ENCODE results near the gene SEPTIN8. TPM values are rescaled to one million over a fixed set of nuclear protein-coding genes. Genes with fewer than 3 reads are reported as not detected.

SEPTIN8 gene
- total RNA-seq, 1 donor from 2014 or later: 30.4 TPM

DNA sequence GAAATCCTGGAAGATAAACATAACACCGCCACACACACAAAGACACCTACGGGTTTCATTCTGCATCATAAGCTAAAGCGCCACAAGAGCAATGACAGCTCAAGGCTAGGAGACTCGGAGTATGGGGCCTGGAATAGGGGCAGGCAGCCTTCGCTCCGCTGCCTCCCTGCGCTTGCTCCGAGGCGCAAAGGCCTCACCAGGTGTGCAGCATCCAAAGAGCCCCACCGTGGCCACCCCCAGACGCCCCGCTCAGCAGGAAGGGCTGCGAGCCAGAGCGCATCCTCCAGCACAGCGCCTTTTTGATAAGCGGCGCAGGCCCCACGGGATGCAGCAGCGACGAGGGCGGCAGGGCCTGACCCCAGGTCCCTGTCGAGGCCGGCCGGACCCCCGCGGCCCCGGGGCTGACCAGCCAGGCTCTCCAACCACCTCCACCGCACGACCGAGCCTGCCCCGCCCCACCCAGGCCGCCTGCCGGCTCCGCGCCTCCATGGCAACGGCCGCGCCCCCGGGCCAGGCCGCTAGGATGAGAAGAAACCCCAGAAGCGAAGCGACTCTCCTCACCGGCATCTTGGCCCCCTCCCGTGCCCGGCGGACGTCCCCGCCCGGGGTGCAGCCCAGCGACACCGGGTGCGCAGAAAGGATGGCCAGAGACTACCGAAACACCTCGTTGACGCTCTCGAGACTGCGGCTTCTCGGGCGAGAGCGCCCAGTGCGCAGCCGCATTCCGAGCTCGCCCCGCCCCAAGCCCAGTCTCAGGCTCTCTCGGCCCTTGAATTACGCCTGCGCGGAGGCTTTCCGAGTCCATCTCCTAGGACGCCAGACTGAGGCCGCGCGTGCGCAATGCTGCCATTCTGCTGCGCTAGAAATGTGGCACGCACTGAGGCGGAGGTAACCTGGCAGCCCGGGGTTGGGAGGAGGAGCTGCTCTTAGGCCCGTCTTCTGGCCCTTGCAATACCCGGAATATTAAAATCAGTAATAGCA is 39.9 kb downstream of the SEPTIN8 start, which contains the start of gene KIF3A:
TSS of gene KIF3A (minus strand) at position 694 of the 981 bp plus-strand sequence. CDS start at position 567, 127 bp downstream.
- intact Hi-C loops (cut with micrococcal nuclease): no loop called here
- DNase-seq: peak; percentile 99
- peak; percentile 100 for ATAC-seq

GRCh38 chr5:132734687-132735086 is 42.4 kb downstream of the SEPTIN8 start:
- no peak for ATAC-seq
- DNase-seq: no peak
- intact Hi-C loops (cut with micrococcal nuclease): no loop called here

GRCh38 chr5:132733499-132734148 is 43.4 kb downstream of the SEPTIN8 start:
- no peak for DNase-seq
- ATAC-seq: no peak
- intact Hi-C loops (cut with micrococcal nuclease): no loop called here

- intact Hi-C loops (cut with micrococcal nuclease): no loop called here
- no peak for DNase-seq
- no peak for ATAC-seq
These were observed 47.1 kb downstream of the SEPTIN8 start for GRCh38 chr5:132729896-132730295.

DNA sequence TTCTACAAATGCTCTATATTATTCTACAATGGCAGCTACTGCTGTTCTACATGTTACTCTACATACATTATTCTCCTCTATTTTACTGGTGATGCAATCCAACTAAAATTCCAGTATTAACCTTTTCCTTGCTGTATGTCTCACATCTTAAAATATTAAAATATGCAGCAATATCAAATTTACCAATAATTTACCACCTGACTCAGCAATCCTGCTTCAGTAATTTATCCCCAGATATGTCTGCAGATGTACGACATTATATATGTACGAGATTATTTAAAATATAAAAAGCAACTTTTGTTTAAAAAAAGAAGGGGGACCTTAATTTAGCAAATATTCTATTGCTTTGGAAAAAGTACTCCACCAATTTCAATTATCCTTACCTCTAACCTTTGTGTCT is 51.3 kb downstream of the SEPTIN8 start:
- intact Hi-C loops (cut with micrococcal nuclease): no loop called here
- ATAC-seq: no peak
- DNase-seq: no peak

GRCh38 chr5:132718544-132719312 is 58.3 kb downstream of the SEPTIN8 start:
- intact Hi-C loops (cut with micrococcal nuclease): no loop called here
- ATAC-seq (peak; percentile 40), DNase-seq (no peak)

- intact Hi-C loops (cut with micrococcal nuclease): no loop called here
These were observed 62.4 kb downstream of the SEPTIN8 start for GRCh38 chr5:132714456-132715307.

DNA sequence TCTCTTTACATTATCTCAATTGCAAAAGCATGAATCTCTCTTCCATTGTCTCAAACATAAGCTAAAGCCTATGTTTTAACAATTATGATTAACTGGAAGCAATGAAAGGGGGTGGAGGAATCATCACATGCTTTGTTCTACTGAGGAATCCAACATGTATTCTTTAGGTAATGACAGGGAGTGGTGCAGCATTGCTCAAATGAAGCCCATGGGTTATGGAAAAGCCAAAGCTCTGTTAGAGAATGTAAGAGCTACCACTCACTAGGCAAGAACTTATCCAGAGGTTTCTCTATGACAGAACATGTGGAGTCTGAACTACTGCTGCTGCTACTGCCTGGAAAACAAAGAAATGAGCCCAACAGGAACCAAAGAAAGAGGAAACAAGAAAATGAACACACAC is 68.4 kb downstream of the SEPTIN8 start:
- intact Hi-C loops (cut with micrococcal nuclease): no loop called here
- no peak for ATAC-seq
- DNase-seq: no peak

More at GRCh38 chr5:132714456-132715307, 62.4 kb downstream of the SEPTIN8 start:
- ATAC-seq (no peak), DNase-seq (no peak)

- intact Hi-C loops (cut with micrococcal nuclease): no loop called here
- ATAC-seq (no peak), DNase-seq (no peak)
These were observed 72.2 kb downstream of the SEPTIN8 start for GRCh38 chr5:132704875-132705274.

Other genes with a start within 250 kb of the SEPTIN8 start
- not detected for gene IL5, start 233.7 kb downstream of the SEPTIN8 start, total RNA-seq
- gene RAD50, start 220.3 kb downstream of the SEPTIN8 start, total RNA-seq: 37.0 TPM
- not detected for gene IL13, start 119.1 kb downstream of the SEPTIN8 start, total RNA-seq
- gene IL4, start 103.2 kb downstream of the SEPTIN8 start, total RNA-seq: not detected
- 12.4 TPM for gene KIF3A, start 39.7 kb downstream of the SEPTIN8 start, total RNA-seq
- gene CCNI2, start 29.8 kb downstream of the SEPTIN8 start, total RNA-seq: 0.10 TPM
- gene SOWAHA, start 36.1 kb upstream of the SEPTIN8 start, total RNA-seq: 0.17 TPM
- 5.7 TPM for gene SHROOM1, start 53.4 kb upstream of the SEPTIN8 start, total RNA-seq
- gene GDF9, start 89.2 kb upstream of the SEPTIN8 start, total RNA-seq: 0.30 TPM
- 1,703 TPM for gene UQCRQ, start 89.4 kb upstream of the SEPTIN8 start, total RNA-seq
- gene LEAP2, start 96.4 kb upstream of the SEPTIN8 start, total RNA-seq: 0.89 TPM
- gene AFF4, start 186.4 kb upstream of the SEPTIN8 start, total RNA-seq: 33.0 TPM
- 16.7 TPM for gene ZCCHC10, start 249.3 kb upstream of the SEPTIN8 start, total RNA-seq

All from left ventricle myocardium superior (tissue), 1 donor.